Ovary (tissue), 9 donors: ENCODE results near the gene HS1BP3. TPM values are rescaled to one million over a fixed set of nuclear protein-coding genes. Genes with fewer than 3 reads are reported as not detected.

Source experiments
- DNase-seq, 5 donors: peaks; one replicate each; pipeline ENCODE4 v3.0.0-alpha.2; 2019 to 2020
- H3K27ac ChIP-seq, 2 donors: fragments of 200-600 bp; one replicate each; pipeline versions ENCODE4 v1.5.1 to v1.8.0; 2019 to 2022
- H3K27me3 ChIP-seq: fragments of 200-600 bp; one replicate; pipeline ENCODE4 v1.8.0; 2022
- H3K36me3 ChIP-seq: fragments of 200-600 bp; sonication (generic); one replicate; pipeline ENCODE4 v1.5.1; 2019
- H3K4me1 ChIP-seq: one replicate; pipeline ENCODE4 v1.8.1; 2013; ENCODE audit warnings: mild to moderate bottlenecking, moderate library complexity; ENCODE audit not compliant: insufficient read depth
- H3K4me3 ChIP-seq: fragments of 200-600 bp; sonication (generic); one replicate; pipeline ENCODE4 v1.5.1; 2017
- H3K9me3 ChIP-seq, 2 donors: fragments of 200-600 bp in 1 of 2; sonication (generic) in 1 of 2; one replicate each; pipeline versions ENCODE4 v1.5.1 to v1.8.1; 2013 to 2019; ENCODE audit warnings: mild to moderate bottlenecking in 1 of 2, moderate library complexity in 1 of 2
- EP300 ChIP-seq: sonication (generic); formaldehyde crosslinking; IDR thresholded peaks from one replicate; pipeline ENCODE4 v1.6.1; 2017; ENCODE audit warnings: antibody characterized with exemption
- POLR2A ChIP-seq: fragments of 450-650 bp; IDR thresholded peaks from one replicate; pipeline ENCODE4 v1.6.1; 2017; ENCODE audit warnings: antibody characterized with exemption, mild to moderate bottlenecking, moderate library complexity
- WGBS, 3 donors: extraction: QIAGEN DNeasy Blood & Tissue Kit in 1 of 3; methylation state at CpG; one replicate each; pipeline versions ENCODE4 v1.1.5 to v1.1.7; 2013 to 2017; 5-methylcytosine and 5-hydroxymethylcytosine counted together
- intact Hi-C, 4 donors: fragments of 100-400 bp; cut with DNase I; formaldehyde crosslinking; loops; one replicate each; pipeline versions ENCODE4 v1.11.0 to v1.15.1; 2022 to 2023
- polyA plus RNA-seq, 2 donors: library from polyadenylated mRNA; stranded (reverse); fragments of 200-250 nt in 1 of 2; fragments of 350-450 nt in 1 of 2; fragmentation: Illumina TruSeq in 1 of 2; extraction: RNeasy Lipid Tissue Mini Kit (QIAGEN cat#74804) in 1 of 2; gene quantifications; one replicate each; pipeline ENCODE4 v1.2.3, GENCODE V29; 2013 to 2014
- total RNA-seq, 7 donors: library from RNA; depleted of rRNA in 2 of 7; stranded (reverse); fragments of >200 nt in 2 of 7; fragmentation: NEBNext Ultra II Directional in 3 of 7; extraction: Animal tissue kit (Norgen Biotek cat#: 25700) in 3 of 7; gene quantifications; one replicate each; pipeline versions ENCODE4 v1.1.0 to v1.2.4, GENCODE V29; 2016 to 2023
- TF ChIP-seq, protein P1 (sequence below), 3 donors: fragments of 450-650 bp in 2 of 3; fragments of 200-600 bp in 1 of 3; IDR thresholded peaks; one replicate each; pipeline versions ENCODE4 v1.5.1 to v1.8.0; 2016 to 2022; ENCODE audit warnings: antibody characterized with exemption in 3 of 3, mild to moderate bottlenecking in 1 of 3
- donor health status: DM: no; HTN: no; CAD: no; lungs with moderate emphysema.
- donor health status: DM: no; HTN: no; CAD: no.
- donor health status: Bipolar disorder and iron deficiency.
- donor health status: DM: yes; HTN: yes; CAD: no.
- donor health status: DM: no; HTN: no; CAD: no.
- donor health status: DM: yes; HTN: yes; CAD: no.

The HS1BP3 gene
- total and polyA plus RNA-seq, 9 donors = 12.0 to 24.4 (median 22.2) TPM

DNA sequence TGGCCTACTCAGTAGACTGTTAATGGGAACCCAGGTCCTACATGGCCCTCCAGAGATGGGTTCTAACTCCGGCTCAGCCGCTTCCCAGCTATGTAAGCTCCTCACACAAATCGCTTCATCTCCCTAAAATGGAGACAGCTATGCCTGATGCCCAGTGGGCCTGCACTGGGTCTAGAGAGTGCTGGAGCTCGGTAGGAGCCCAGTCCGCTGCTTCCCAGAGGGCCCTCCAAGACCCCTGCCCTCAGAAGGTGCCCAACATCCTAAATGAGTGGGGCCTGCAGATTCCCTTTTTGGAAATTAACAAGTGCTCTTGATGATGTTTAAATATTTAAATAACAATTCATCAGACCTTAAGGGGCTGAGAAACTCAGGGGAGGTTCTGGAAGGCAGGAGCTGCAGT is 47.1 kb downstream of the HS1BP3 start:
- WGBS, 3 donors = 84 to 97% (median 90%) methylated on average over 5 of the region's 5 CpGs
- no peaks in the 10 kb centered on the region for H3K27me3 ChIP-seq
- no peak overlapping the region for H3K4me3 ChIP-seq
- H3K27ac ChIP-seq = no peak overlapping the region
- TF ChIP-seq, protein P1, sequence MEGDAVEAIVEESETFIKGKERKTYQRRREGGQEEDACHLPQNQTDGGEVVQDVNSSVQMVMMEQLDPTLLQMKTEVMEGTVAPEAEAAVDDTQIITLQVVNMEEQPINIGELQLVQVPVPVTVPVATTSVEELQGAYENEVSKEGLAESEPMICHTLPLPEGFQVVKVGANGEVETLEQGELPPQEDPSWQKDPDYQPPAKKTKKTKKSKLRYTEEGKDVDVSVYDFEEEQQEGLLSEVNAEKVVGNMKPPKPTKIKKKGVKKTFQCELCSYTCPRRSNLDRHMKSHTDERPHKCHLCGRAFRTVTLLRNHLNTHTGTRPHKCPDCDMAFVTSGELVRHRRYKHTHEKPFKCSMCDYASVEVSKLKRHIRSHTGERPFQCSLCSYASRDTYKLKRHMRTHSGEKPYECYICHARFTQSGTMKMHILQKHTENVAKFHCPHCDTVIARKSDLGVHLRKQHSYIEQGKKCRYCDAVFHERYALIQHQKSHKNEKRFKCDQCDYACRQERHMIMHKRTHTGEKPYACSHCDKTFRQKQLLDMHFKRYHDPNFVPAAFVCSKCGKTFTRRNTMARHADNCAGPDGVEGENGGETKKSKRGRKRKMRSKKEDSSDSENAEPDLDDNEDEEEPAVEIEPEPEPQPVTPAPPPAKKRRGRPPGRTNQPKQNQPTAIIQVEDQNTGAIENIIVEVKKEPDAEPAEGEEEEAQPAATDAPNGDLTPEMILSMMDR (IDR thresholded peaks at IDR 0.05) = no peak
- no peak for TF ChIP-seq EP300
- no peak for TF ChIP-seq POLR2A
- intact Hi-C loops = no loop called here
- DNase-seq = peak in 2 of 5 donors; percentile 18 to 32
- H3K9me3 ChIP-seq = no peaks in the 10 kb centered on the region
- peaks cover 8% of the 10 kb centered on the region for H3K4me1 ChIP-seq
- H3K36me3 ChIP-seq = no peaks in the 10 kb centered on the region

DNA sequence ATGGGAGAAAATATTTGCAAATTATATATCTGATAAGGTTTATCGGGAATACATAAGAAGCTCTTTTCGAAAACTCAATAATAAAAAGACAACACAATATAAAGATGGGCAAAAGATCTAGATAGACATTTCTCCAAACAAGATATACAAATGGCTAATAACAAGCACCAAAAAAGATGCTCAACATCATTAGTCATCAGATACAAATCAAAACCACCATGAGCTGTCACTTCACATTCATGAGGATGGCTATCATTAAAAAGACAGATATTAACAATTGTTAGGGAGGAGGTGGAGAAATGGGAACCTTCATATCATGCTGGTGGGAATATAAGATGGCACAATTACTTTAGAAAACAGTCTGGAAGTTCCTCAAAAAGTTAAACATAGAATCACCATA is 48.1 kb downstream of the HS1BP3 start:
- Histone ChIP-seq H3K4me3 (no peak overlapping the region), H3K9me3 (no peaks in the 10 kb centered on the region), H3K36me3 (no peaks in the 10 kb centered on the region), H3K27me3 (no peaks in the 10 kb centered on the region), H3K27ac (no peak overlapping the region), H3K4me1 (peaks cover 12% of the 10 kb centered on the region)
- TF ChIP-seq, protein P1 (IDR thresholded peaks at IDR 0.05) = no peak
- no peak for TF ChIP-seq POLR2A
- 91 to 97% (median 92%) methylated on average over 2 of the region's 2 CpGs for WGBS, 3 donors
- DNase-seq = no peak
- intact Hi-C loops = no loop called here

DNA sequence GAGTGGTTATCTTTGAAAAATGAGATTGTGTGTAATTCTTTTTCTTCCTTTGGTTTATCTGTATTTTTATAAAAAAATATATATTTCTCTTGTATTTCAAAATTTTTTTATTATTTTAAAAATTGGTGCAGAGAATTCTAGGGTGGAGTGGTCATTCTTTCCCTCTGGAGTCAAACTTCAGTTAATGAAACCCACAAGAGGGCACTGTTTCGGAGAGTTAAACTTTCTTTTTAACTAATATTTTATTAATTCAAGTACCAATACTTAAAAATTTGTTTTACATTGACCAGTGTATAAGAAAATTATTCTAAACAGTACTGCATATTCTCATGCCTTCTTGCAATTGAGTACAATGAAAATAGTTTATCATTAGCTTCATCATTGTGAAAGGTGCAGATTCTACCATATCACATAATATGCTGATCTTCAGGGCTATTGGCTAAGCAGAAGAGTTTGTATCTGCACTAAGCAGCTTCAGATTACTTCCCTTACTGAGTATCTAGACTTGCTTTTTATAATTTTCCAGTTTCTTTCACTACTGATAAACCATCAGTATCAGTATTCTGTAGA is 50.1 kb downstream of the HS1BP3 start:
- H3K36me3 ChIP-seq = no peaks in the 10 kb centered on the region
- intact Hi-C loops = no loop called here
- WGBS, 3 donors = 36 to 59% (median 48%) methylated on average over 1 of the region's 1 CpG
- H3K27ac ChIP-seq = no peak overlapping the region
- H3K27me3 ChIP-seq = no peaks in the 10 kb centered on the region
- DNase-seq = no peak
- TF ChIP-seq EP300 (no peak), POLR2A (no peak)
- TF ChIP-seq, protein P1 (IDR thresholded peaks at IDR 0.05) = peak in 1 of 3 donors; percentile 29
- H3K9me3 ChIP-seq = no peaks in the 10 kb centered on the region
- H3K4me1 ChIP-seq = peaks cover 23% of the 10 kb centered on the region
- H3K4me3 ChIP-seq = no peak overlapping the region

DNA sequence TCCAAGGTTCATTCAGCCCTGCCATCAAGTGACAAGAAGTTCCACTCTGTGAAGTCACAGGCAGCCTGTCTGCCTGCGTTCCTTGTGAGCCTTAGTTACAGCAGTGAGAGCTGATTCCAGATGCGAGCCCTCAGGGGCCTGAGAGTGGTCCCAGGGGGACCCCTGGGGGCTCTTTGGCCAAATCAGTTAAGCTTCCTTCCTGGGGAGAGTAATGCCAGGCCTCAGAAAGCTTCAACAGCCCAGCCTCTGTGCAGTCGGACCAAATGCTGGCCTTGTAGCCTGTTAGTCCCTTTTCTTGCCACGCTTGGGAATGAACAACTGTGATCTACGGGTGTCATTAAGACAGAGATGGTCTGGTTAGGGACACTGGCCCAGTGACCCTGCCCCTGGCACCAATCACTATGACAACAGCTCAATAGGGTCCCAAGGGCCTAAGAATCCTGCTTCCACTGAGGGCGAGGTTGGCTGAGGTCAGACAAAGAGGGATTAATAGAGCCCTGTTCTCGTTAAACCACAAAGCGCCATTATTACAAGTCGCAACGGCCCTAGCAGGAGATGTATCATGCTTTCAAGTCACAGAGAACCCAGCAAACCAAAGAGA is 50.9 kb downstream of the HS1BP3 start:
- Histone ChIP-seq H3K36me3 (no peaks in the 10 kb centered on the region), H3K27ac (no peak overlapping the region), H3K4me1 (peaks cover 21% of the 10 kb centered on the region), H3K27me3 (no peaks in the 10 kb centered on the region), H3K4me3 (no peak overlapping the region), H3K9me3 (no peaks in the 10 kb centered on the region)
- intact Hi-C loops = loop anchor here in 2 of 4 donors (5.0 to 10.0 kb wide), 2 partner anchors 145 to 153 kb away; partner anchors contain the start of gene RHOB (in 1 of the 2)
- TF ChIP-seq, protein P1 (IDR thresholded peaks at IDR 0.05) = no peak
- TF ChIP-seq POLR2A (no peak), EP300 (no peak)
- 89 to 94% (median 91%) methylated on average over 10 of the region's 10 CpGs for WGBS, 3 donors
- peak in 4 of 5 donors; percentile 15 to 31 (median 24) for DNase-seq
